ENCODE measurements around the gene UBE2G1. TPM values are rescaled to one million over a fixed set of nuclear protein-coding genes. Genes with fewer than 3 reads are reported as not detected.
A peak's percentile ranks its signal among the peaks of the same experiment; 100 is the strongest.

Gene UBE2G1
- total RNA-seq, 1 donor from 2014 or later = 92.8 TPM

DNA sequence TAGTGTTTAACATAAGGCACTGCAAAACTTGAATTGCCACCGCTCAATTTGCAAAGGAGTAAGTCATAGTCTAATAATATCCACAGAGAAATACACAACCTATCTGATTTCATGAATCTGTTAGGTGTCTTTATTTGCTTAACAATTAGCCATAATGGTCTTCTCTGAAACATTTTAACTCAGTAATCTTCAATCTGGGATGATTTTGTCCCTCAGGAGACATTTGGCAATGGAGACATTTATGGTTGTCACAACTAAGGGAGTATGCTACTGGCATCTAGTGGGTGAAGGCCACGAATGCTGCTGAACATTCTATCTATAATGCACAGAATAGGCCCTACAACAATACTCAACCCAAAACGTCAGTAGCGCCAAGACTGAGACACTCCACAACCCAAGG, 4.3 kb downstream of the UBE2G1 start:
- DNase-seq = no peak
- Histone ChIP-seq H3K9me3 (replicated peaks) (no peaks in the 10 kb centered on the region), H3K4me3 (peak overlapping the region; percentile 17), H3K36me3 (peaks cover 5% of the 10 kb centered on the region), H3K27me3 (ENCODE audit: low read depth) (no peaks in the 10 kb centered on the region), H3K27ac (replicated peaks) (peak overlapping the region; percentile 99), H3K4me1 (peaks cover 79% of the 10 kb centered on the region)
- TF ChIP-seq, protein P1, sequence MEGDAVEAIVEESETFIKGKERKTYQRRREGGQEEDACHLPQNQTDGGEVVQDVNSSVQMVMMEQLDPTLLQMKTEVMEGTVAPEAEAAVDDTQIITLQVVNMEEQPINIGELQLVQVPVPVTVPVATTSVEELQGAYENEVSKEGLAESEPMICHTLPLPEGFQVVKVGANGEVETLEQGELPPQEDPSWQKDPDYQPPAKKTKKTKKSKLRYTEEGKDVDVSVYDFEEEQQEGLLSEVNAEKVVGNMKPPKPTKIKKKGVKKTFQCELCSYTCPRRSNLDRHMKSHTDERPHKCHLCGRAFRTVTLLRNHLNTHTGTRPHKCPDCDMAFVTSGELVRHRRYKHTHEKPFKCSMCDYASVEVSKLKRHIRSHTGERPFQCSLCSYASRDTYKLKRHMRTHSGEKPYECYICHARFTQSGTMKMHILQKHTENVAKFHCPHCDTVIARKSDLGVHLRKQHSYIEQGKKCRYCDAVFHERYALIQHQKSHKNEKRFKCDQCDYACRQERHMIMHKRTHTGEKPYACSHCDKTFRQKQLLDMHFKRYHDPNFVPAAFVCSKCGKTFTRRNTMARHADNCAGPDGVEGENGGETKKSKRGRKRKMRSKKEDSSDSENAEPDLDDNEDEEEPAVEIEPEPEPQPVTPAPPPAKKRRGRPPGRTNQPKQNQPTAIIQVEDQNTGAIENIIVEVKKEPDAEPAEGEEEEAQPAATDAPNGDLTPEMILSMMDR (IDR thresholded peaks at IDR 0.05; ENCODE audit: borderline replicate concordance) = peak; percentile 30
- intact Hi-C loops (cut with micrococcal nuclease) = no loop called here

DNA sequence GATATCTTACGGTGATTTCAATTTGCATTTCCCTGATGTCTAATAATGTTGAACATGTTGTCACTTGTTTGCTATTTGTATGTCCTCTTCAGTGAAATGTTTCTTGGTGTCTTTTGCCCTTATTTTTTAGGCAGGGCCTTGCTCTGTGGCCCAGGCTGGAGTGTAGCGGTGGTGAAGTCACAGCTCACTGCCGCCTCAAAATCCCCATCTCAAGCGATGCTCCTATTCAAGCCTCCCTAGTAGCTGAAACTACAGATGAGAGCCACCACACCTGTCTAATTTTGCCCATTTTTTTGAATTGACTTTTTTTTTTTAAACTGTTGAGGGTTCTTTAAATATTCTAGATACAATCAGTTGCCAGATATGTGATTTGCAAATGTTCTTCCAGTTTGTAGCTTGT, 8.3 kb downstream of the UBE2G1 start:
- Histone ChIP-seq H3K27me3 (ENCODE audit: low read depth) (no peaks in the 10 kb centered on the region), H3K36me3 (peaks cover 5% of the 10 kb centered on the region), H3K27ac (replicated peaks) (no peak overlapping the region), H3K4me1 (peaks cover 83% of the 10 kb centered on the region), H3K9me3 (replicated peaks) (no peaks in the 10 kb centered on the region), H3K4me3 (no peak overlapping the region)
- TF ChIP-seq, protein P1 (IDR thresholded peaks at IDR 0.05; ENCODE audit: borderline replicate concordance) = no peak
- no peak for DNase-seq
- intact Hi-C loops (cut with micrococcal nuclease) = no loop called here

DNA sequence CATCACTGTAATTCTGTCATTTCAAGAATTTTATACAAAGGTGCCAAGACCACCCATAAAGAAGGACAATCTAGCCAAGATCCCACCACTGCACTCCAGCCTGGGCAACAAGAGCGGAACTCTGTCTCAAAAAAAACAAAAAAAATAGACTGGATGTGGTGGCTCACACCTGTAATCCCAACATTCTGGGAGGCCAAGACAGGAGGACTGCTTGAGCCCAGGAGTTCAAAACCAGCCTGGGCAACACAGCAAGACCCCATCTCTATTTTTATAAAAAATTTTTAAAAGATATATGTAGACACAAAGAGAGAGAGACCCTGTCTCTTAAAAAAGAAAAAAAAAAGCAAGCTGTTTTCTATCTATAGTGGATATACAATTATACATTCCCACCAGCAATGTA, 8.8 kb downstream of the UBE2G1 start:
- H3K9me3 ChIP-seq (replicated peaks) = no peaks in the 10 kb centered on the region
- no peak overlapping the region for H3K27ac ChIP-seq (replicated peaks)
- TF ChIP-seq, protein P1 (IDR thresholded peaks at IDR 0.05; ENCODE audit: borderline replicate concordance) = no peak
- intact Hi-C loops (cut with micrococcal nuclease) = no loop called here
- no peak for DNase-seq
- H3K36me3 ChIP-seq = peaks cover 5% of the 10 kb centered on the region
- no peak overlapping the region for H3K4me3 ChIP-seq
- H3K27me3 ChIP-seq (ENCODE audit: low read depth) = no peaks in the 10 kb centered on the region
- peaks cover 80% of the 10 kb centered on the region for H3K4me1 ChIP-seq

DNA sequence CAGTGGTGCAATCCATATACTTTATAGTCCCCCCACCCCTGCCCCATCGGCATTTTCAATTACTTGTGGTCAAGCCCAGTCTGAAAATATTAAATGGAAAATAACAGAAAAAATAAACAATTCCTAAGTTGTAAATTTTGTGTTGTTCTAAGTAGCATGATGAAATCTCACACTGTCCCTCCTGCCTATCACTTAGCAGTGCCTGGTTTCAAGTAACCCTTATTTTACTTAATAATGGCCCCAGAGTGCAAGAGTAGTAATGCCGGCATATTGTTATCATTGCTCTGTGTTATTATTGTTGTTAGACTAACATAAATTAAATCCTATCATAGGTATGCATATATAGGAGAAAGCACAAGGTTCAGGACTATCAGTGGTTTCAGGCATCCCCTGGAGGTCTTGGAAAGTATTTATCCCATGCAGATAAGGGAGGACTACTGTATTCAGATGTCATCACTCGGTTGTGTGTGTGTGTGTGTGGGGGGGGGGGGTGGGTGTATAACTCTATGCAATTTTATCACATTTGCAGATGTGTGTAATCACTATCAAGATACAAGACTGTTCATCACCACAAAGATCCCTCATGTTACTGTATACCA, 9.3 kb downstream of the UBE2G1 start:
- no peaks in the 10 kb centered on the region for H3K27me3 ChIP-seq (ENCODE audit: low read depth)
- H3K4me1 ChIP-seq = peaks cover 80% of the 10 kb centered on the region
- H3K9me3 ChIP-seq (replicated peaks) = no peaks in the 10 kb centered on the region
- peaks cover 5% of the 10 kb centered on the region for H3K36me3 ChIP-seq
- no peak for DNase-seq
- H3K27ac ChIP-seq (replicated peaks) = no peak overlapping the region
- intact Hi-C loops (cut with micrococcal nuclease) = no loop called here
- TF ChIP-seq, protein P1 (IDR thresholded peaks at IDR 0.05; ENCODE audit: borderline replicate concordance) = no peak
- no peak overlapping the region for H3K4me3 ChIP-seq

DNA sequence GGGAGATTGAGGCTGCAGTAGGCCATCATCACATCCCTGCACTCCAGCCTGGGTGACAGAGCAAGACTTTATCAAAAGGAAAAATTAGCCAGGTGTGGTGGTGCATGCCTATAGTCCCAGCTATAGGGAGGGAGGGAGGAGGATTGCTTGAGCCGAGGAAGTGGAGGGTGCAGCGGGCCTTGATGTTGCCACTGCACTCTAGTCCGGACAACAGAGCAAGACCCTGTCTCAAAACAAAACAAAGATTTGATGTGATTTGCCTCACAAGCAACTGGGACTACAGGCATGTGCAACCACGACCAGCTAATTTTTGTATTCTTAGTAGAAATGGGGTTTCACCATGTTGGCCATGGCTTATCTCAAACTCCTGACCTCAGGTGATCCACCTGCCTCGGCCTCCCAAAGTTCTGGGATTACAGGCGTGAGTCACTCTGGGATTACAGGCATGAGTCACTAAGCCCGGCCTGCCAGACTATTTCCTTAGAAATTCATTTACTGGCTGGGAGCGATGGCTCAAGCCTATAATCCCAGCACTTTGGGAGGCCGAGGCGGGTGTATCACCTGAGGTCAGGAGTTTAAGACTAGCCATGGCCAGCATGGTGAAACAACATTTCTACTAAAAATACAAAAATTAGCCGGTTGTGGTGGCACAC, 11.5 kb downstream of the UBE2G1 start:
- Histone ChIP-seq H3K36me3 (no peaks in the 10 kb centered on the region), H3K27me3 (ENCODE audit: low read depth) (no peaks in the 10 kb centered on the region), H3K9me3 (replicated peaks) (no peaks in the 10 kb centered on the region), H3K27ac (replicated peaks) (no peak overlapping the region), H3K4me3 (no peak overlapping the region), H3K4me1 (peaks cover 83% of the 10 kb centered on the region)
- TF ChIP-seq, protein P1 (IDR thresholded peaks at IDR 0.05; ENCODE audit: borderline replicate concordance) = no peak
- intact Hi-C loops (cut with micrococcal nuclease) = no loop called here
- no peak for DNase-seq
